Gastroesophageal sphincter (tissue), 4 donors: ENCODE results near the gene VPS18. TPM values are rescaled to one million over a fixed set of nuclear protein-coding genes. Genes with fewer than 3 reads are reported as not detected.

Source experiments
- ATAC-seq: fragments of 150-250 bp; one replicate; pipeline ENCODE4 v1.9.1; 2016; ENCODE audit warnings: mild to moderate bottlenecking, moderate library complexity
- H3K27ac ChIP-seq, 4 donors: fragments of 200-600 bp; sonication (generic) in 3 of 4; 1 replicate in 3 of 4; 2 replicates in 1 of 4; pipeline ENCODE4 v1.5.1; 2016 to 2019
- H3K27me3 ChIP-seq: fragments of 200-600 bp; sonication (generic); one replicate; pipeline ENCODE4 v1.5.1; 2019
- H3K36me3 ChIP-seq, 2 donors: fragments of 200-600 bp; sonication (generic); one replicate each; pipeline ENCODE4 v1.5.1; 2019; ENCODE audit warnings: control low read depth in 1 of 2
- H3K4me1 ChIP-seq, 3 donors: fragments of 200-600 bp; sonication (generic); 1 replicate in 2 of 3; 2 replicates in 1 of 3; pipeline ENCODE4 v1.5.1; 2016 to 2019; ENCODE audit warnings: control low read depth in 2 of 3
- H3K4me3 ChIP-seq, 2 donors: fragments of 200-600 bp; sonication (generic); one replicate each; pipeline ENCODE4 v1.5.1; 2019; ENCODE audit warnings: mild to moderate bottlenecking in 1 of 2, moderate library complexity in 1 of 2
- H3K9me3 ChIP-seq, 3 donors: fragments of 200-600 bp; sonication (generic); one replicate each; pipeline ENCODE4 v1.5.1; 2017 to 2019; ENCODE audit warnings: control low read depth in 2 of 3
- EP300 ChIP-seq: sonication (generic); formaldehyde crosslinking; IDR thresholded peaks from one replicate; pipeline ENCODE4 v1.6.1; 2017; ENCODE audit warnings: antibody characterized with exemption, mild to moderate bottlenecking
- POLR2A ChIP-seq, 2 donors: fragments of 450-650 bp; IDR thresholded peaks; one replicate each; pipeline ENCODE4 v1.6.1; 2017; ENCODE audit warnings: antibody characterized with exemption in 2 of 2, mild to moderate bottlenecking in 2 of 2, moderate library complexity in 1 of 2
- POLR2AphosphoS5 ChIP-seq: sonication (generic); formaldehyde crosslinking; IDR thresholded peaks from one replicate; pipeline ENCODE4 v1.6.1; 2017; ENCODE audit warnings: antibody characterized with exemption
- WGBS, 2 donors: methylation state at CpG; one replicate each; pipeline ENCODE4 v1.1.5; 2018; ENCODE audit warnings: low coverage in 1 of 2; 5-methylcytosine and 5-hydroxymethylcytosine counted together
- total RNA-seq, 4 donors: library from RNA; depleted of rRNA; stranded (reverse); fragments of >200 nt; gene quantifications; one replicate each; pipeline ENCODE4 v1.1.0, GENCODE V29; 2016
- TF ChIP-seq, protein P1 (sequence below), 4 experiments: fragments of 200-600 bp in 2 of 4; fragments of 450-650 bp in 2 of 4; sonication (generic) in 1 of 4; IDR thresholded peaks; one replicate each; pipeline ENCODE4 v1.5.1; 2017 to 2019; ENCODE audit warnings: antibody characterized with exemption in 4 of 4, mild to moderate bottlenecking in 2 of 4, moderate library complexity in 2 of 4

Gene VPS18
- total RNA-seq, 4 donors from 2014 or later: 24.6 to 36.3 (median 29.9) TPM

DNA sequence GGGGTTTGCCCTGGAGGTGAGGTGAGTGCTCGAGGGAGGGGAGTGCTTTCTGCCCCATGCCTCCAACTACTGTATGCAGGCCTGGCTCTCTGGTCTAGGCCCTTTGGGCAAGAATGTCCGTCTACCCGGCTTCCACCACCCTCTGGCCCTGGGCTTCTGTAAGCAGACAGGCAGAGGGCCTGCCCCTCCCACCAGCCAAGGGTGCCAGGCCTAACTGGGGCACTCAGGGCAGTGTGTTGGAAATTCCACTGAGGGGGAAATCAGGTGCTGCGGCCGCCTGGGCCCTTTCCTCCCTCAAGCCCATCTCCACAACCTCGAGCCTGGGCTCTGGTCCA lies 44.3 kb downstream of the VPS18 start:
- H3K4me3 ChIP-seq: no peak overlapping the region
- peaks cover 0 to 36% (median 13%) of the 10 kb centered on the region in 3 donors for H3K4me1 ChIP-seq
- H3K36me3 ChIP-seq: peaks cover 0 to 7% of the 10 kb centered on the region in 2 donors
- no peak for TF ChIP-seq EP300
- TF ChIP-seq, protein P1, sequence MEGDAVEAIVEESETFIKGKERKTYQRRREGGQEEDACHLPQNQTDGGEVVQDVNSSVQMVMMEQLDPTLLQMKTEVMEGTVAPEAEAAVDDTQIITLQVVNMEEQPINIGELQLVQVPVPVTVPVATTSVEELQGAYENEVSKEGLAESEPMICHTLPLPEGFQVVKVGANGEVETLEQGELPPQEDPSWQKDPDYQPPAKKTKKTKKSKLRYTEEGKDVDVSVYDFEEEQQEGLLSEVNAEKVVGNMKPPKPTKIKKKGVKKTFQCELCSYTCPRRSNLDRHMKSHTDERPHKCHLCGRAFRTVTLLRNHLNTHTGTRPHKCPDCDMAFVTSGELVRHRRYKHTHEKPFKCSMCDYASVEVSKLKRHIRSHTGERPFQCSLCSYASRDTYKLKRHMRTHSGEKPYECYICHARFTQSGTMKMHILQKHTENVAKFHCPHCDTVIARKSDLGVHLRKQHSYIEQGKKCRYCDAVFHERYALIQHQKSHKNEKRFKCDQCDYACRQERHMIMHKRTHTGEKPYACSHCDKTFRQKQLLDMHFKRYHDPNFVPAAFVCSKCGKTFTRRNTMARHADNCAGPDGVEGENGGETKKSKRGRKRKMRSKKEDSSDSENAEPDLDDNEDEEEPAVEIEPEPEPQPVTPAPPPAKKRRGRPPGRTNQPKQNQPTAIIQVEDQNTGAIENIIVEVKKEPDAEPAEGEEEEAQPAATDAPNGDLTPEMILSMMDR (IDR thresholded peaks at IDR 0.05): no peak
- no peak for TF ChIP-seq POLR2AphosphoS5
- no peak for TF ChIP-seq POLR2A (IDR thresholded peaks at IDR 0.05)
- peak overlapping the region in 1 of 4 donors; percentile 15 for H3K27ac ChIP-seq
- no peak for ATAC-seq
- 95 to 100% methylated on average over 1 to 3 of the region's 6 CpGs for WGBS, 2 donors
- H3K27me3 ChIP-seq: peaks cover 28% of the 10 kb centered on the region
- H3K9me3 ChIP-seq: no peaks in the 10 kb centered on the region

DNA sequence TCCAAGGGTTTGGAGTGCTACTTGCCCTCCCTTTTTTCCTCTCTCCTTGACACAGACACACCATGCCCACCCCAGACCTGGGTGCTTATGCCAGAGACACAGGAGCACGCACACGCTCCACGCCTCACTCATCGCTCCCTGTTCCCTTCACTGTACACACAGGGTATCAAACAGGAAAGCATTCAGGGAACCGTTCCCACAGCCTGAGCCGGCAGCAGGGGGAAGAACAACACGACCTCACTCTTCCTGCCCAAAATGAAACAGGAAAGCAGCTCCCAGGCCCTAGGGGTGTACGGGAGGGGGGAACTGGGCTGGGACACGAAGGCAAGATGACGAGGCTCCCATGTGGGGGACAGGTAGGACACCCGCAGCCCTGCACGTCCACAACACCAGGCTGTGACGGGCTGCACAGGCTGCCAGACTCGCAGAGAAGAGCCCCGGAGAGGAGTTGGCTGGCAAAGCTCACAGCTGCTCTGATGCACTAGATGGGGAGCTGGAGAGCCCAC lies 46.1 kb downstream of the VPS18 start:
- H3K27ac ChIP-seq: peak overlapping the region in 3 of 4 donors; percentile 86 to 92 (median 89)
- no peak for ATAC-seq
- peaks cover 0 to 36% (median 13%) of the 10 kb centered on the region in 3 donors for H3K4me1 ChIP-seq
- no peaks in the 10 kb centered on the region for H3K36me3 ChIP-seq
- TF ChIP-seq POLR2AphosphoS5: no peak
- TF ChIP-seq EP300: no peak
- TF ChIP-seq, protein P1 (IDR thresholded peaks at IDR 0.05): no peak
- TF ChIP-seq POLR2A (IDR thresholded peaks at IDR 0.05): no peak
- H3K9me3 ChIP-seq: no peaks in the 10 kb centered on the region
- peak overlapping the region in 1 of 2 donors; percentile 70 for H3K4me3 ChIP-seq
- peaks cover 9% of the 10 kb centered on the region for H3K27me3 ChIP-seq
- 57% methylated on average over 3 of the region's 15 CpGs; no CpG with 5 or more reads in 1 of the 2 donors for WGBS, 2 donors

DNA sequence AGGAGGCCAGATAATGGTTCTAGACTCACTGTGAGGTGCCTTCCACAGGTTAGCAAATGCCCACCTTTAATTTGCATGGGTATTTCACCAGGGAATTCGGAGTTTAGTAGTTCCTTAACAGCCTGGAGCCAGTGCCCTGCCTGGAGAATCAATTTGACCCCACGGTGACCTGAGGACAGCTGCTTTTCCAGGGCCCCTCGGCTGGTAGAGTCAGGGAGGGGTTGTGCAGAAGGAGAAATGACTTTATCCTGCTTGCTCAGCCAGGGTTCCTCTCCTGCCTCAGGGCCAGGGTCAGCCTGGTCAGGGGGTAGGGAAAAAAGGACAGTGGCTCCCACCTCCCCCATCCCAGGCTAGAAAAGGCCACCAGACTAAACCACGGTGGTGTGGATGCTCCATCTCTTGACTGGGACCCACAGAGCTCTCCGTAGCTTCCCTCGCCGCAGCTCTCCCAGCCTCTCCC lies 46.8 kb downstream of the VPS18 start:
- Histone ChIP-seq H3K27me3 (peaks cover 4% of the 10 kb centered on the region), H3K27ac (peak overlapping the region in 3 of 4 donors; percentile 86 to 92 (median 89))

DNA sequence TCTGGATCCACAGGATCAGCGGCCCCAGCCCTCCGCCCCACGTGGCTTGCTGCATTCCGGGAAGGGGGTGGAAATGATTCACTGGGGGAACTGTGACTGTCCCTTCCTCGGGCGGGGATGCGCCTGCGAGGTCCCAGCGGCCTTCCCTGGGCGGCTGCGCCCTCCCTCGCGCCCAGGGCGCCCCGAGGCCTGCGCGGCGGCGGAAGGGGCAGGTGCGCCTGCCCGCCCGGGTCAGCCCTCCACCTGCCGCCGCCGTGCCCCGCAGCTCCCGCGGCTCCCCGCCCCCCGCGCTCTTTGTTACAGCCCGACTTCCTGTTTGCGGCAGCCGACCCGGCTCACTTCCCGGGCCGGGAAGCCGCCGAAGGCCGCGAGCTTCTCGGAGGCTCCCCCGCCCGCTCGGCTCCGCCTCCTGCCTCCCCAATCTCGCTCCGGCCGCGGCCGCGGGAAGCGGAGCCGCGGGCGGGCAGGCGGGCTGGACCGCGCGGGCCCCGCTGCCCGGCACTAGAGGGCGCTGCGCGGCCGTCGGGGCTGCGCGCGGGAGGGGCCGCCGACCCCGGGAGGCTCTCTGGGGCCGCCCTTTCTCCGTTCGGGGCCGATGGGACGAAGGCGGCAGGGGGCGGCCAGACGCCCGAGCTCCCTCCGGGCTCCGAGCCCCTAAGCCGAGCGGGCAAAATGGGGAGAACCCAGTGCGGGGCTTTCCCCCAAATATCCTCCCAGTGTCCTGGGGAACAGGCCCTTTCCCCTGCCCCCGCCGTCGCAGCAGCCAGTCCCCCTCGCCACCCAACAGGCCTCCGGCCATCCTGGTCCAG lies 47.5 kb downstream of the VPS18 start:
- WGBS, 2 donors: no CpG with 5 or more reads among the region's 92 CpGs
- TF ChIP-seq EP300: no peak
- peak; percentile 64 for TF ChIP-seq POLR2AphosphoS5
- peak; percentile 50 to 54 for TF ChIP-seq POLR2A (IDR thresholded peaks at IDR 0.05)
- TF ChIP-seq, protein P1 (IDR thresholded peaks at IDR 0.05): peak in 3 of 4 experiments; percentile 73 to 90 (median 83)
- H3K4me3 ChIP-seq: peak overlapping the region; percentile 33 to 70
- no peaks in the 10 kb centered on the region for H3K36me3 ChIP-seq
- H3K27me3 ChIP-seq: no peaks in the 10 kb centered on the region
- H3K27ac ChIP-seq: peak overlapping the region; percentile 34 to 92 (median 88)
- H3K4me1 ChIP-seq: peaks cover 0 to 36% (median 13%) of the 10 kb centered on the region in 3 donors
- ATAC-seq: peak; percentile 93
- no peaks in the 10 kb centered on the region for H3K9me3 ChIP-seq

More for the DNA sequence above, 46.8 kb downstream of the VPS18 start:
- 40 to 60% methylated on average over 1 to 3 of the region's 7 CpGs for WGBS, 2 donors
- TF ChIP-seq POLR2AphosphoS5: no peak
- TF ChIP-seq, protein P1 (IDR thresholded peaks at IDR 0.05): no peak
- no peak for TF ChIP-seq EP300
- TF ChIP-seq POLR2A (IDR thresholded peaks at IDR 0.05): no peak
- Histone ChIP-seq H3K4me1 (peaks cover 0 to 36% (median 13%) of the 10 kb centered on the region in 3 donors), H3K4me3 (peak overlapping the region; percentile 33 to 70), H3K36me3 (no peaks in the 10 kb centered on the region), H3K9me3 (no peaks in the 10 kb centered on the region)
- ATAC-seq: no peak
